Measurements from ENCODE around the gene PTK6.

Gene PTK6

DNA sequence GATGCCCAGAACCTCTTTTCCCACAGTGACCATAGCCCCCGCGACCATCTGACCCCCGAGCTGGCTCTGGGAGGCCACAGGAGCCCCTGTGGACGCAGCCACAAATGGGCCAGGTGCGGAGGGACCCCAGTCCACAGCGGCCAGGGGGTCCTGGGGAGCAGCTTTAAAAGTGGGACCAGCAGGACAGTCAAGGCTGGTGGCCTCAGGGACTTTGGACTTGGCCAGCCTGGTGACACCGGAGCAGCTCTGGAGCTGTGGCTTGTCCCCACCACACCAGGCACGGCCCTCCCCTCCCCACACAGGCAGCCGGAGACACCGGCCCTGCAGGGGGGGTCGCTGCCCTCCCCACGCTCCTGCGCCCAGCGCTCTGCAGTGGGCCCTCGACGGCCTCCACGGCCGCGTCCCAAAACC lies 20.3 kb upstream of the PTK6 start:
- no peak for DNase-seq (ENCODE audit: low spot score)

DNA sequence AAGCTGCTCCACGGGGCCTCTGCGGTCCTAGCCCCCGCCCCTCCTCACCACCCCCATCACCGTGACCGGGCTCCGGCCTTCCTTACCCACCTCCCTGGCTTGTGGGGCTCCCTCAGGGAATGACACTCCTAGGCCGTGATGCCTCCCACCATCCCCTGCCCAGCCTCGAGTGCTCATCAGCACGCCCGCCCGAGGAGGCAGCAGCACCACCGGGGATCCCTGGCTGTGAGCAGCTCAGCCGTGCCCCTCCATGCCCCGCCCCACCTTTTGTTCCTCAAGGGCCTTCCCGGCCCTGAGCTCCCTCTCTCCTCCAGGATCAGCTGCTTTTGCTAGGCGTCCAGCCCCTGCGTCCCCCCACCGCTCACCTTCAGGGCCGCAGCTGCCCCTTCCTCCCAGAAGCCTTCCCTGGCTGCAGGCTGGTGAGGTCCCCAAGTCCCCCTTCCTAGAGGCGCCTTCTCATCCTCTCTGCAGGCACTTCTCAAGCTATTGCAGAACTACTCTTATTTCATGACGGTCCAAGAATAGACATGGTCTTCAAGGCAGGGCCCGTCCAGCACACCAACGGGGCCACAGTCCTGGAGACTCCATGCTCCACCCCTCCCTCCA lies 19.8 kb upstream of the PTK6 start:
- no peak for DNase-seq (ENCODE audit: low spot score)

DNA sequence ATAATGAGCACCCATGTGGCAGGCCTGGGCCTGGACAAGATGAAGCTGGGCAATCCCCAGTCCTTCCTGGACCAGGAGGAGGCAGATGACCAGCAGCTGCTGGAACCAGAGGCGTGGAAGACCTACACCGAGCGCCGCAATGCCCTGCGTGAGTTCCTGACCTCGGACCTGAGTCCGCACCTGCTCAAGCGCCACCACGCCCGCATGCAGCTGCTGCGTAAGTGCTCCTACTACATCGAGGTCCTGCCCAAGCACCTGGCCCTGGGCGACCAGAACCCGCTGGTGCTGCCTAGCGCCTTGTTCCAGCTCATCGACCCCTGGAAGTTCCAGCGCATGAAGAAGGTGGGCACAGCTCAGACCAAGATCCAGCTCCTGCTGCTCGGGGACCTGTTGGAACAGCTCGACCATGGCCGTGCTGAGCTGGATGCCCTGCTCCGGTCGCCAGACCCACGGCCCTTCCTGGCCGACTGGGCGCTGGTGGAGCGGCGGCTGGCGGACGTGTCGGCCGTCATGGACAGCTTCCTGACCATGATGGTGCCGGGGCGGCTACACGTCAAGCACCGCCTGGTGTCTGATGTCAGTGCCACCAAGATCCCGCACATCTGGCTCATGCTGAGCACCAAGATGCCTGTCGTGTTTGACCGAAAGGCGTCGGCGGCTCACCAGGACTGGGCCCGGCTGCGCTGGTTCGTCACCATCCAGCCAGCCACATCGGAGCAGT lies 18.6 kb upstream of the PTK6 start:
- DNase-seq (ENCODE audit: low spot score): no peak

DNA sequence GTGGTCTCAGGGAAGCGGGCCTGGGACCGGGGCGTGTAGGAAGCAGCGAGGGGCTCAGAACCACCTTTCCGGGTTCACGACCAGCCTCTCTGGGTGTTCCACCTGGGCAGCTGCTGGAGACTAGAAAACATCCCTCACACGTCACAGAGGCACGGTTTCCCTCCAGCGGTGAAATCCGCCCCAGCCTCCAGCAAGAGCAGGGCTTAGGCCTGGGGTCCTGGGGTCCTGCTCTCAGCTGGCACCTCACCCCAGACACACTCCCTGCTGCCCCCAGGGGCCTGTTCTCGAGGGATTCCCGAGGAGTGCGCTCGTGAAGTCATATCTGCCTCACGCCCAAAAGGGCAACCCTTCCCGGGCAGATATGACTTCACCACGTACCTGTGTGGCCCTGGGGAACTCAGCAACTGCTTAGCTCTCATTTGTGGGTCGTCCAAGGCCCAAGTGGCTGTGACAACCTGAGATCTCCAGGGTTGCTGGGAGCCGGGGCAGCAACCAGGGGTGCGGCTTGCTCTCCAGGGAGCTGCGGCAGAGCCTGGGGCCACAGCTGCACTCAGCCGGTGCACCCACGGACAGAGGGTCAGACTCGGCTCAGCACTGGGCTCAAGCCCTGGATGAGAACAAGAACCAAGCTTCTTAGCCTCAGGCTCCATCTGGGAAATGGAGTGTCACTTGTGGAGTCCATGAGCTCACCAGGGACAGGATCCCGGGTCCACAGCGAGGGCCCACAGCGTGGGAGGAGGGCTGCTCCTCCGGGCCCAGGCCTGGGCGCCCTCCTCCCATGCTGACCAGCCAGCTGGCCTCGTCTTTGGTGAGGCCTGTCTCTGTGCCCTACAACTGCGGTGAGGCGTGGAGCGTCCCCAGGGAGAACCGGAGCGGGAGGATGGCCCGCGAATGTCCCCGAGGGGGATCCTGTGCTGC lies 17.4 kb upstream of the PTK6 start:
- DNase-seq (ENCODE audit: low spot score): no peak

DNA sequence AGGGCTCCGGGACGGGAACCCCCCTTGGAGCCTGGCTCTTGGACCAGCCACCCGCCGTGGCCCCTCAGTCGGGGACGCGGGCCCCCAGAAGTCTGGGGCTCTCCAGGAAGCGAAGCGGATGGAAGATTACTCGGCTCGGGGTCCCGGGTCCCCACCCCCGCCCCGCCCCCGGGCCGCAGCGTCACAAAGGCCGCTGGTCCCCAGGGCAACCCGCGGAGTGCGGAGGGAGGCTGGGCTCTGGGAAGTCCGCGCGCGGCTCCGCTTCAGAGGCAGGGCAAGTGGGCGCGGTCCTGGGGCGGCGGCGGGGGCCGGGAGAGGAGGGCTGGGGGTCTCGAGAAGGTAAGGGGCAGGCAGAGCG lies 16.7 kb upstream of the PTK6 start, which contains the start of gene FNDC11:
FNDC11 (plus strand) TSS at position 227 of the 358 bp plus-strand sequence. CDS start 1,505 bp downstream, outside the sequence.
- DNase-seq (ENCODE audit: low spot score): peak; percentile 27

DNA sequence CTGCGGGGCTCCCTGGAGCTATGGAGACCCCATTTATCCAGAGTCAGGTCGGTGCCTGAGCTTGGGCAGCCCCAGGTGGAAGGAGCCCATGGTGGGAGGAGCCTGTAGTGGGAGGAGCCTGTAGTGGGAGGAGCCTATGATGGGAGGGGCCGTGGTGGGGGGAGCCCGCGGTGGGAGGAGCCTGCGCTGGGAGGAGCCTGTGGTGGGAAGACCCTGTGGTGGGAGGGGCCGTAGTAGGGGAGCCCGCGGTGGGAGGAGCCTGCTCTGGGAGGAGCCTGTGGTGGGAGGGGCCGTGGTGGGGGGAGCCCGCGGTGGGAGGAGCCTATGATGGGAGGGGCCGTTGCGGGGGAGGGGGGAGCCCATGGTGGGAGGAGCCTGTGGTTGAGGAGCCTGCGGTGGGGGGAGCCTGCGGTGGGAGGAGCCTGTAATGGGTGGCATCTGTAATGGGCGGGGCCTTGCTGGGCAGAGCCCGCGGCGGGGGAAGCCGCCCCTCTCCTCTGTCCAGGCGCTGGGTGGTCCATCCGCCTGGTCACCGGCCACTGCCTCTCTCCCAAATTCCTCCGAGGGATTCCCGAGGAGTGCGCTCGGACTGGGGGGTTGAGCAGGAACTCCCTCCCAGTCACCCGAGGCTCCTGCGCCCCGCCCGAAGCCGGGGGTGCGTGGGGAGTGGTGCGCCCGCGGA lies 16.2 kb upstream of the PTK6 start:
- DNase-seq (ENCODE audit: low spot score): peak; percentile 87

DNA sequence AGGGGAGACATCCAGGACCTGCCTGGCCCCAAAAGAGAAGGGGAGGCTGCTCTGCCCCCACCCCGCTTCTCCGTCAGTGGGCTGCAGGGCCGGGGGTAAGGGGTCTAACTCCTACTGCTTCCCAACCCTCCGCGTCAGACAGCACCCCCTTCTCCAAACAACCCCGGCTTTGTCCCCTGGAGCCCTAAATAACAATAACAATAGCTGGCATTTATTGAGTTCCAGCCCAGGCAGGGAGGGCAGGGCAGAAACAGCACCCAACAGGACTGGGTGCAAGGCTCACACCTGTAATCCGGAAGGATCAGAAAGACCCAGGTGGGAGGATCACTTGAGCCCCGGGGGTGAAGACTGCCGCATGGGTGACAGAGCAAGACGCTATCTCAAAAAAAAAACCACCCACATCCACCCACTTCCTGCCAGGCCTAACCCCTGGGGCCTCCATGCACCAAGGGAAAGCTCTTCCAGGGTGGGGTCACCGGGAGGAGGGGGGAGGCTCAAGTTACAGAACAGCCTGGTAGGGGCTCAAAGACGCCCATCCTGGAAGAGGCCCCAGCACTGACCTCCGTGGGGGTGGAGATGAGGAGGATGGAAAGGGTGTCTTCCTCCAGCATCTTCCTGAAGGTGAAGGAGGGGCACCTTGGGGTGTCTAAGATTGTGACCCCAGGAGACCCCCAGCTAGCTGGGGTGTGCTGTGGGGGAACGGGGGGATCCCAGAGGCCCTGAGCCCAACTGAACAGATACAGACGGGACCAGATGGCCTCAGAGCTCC lies 15.5 kb upstream of the PTK6 start:
- peak; percentile 72 for DNase-seq (ENCODE audit: low spot score)

DNA sequence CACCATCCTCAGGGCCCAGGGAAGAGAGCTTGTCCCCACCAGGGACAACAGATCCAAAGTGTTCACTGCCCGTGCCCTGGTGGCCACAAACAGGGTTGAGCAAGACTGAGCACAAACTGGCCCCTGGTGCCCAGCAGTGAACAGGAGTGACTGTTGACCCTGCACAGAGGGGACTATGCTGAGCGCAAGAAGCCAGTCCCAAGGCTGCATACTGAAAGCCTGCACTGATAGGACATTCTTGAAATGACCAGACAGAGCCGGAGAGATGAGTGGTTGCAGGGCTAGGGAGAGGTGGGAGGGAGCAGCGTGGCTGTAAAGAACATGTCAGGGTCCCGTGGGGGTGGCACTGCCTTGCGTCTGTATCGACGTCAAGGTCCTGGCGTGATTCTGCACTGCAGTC lies 13.9 kb upstream of the PTK6 start:
- no peak for DNase-seq (ENCODE audit: low spot score)

DNA sequence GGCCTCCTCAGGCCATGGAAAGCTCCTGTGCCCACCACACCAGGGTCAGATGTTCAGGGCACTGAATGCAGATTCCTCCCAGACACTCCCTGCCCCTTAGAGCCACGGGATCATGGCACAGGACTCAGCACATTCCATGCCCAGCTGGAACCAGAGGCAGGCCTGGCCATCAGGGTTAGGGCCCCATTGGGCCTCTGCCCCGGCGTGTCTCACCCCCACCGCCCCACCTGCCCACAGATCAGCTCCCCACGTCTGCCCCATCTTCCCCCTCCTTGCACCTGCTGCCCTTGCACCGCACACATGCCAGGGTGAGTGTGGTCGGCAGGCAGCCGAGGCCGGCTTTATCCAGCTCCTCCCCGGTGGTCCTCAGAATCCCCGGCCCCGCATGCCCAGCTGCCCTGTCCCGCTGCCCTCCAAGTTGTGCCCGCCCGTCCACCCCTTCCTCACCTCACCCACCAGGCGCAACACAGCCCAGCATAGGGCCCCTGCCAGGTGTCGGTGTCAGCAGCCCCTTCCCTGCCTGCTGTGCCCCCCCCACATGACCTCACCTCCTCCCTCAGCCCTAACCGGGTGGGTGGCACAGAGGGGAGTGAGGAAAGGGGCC lies 12.6 kb upstream of the PTK6 start:
- DNase-seq (ENCODE audit: low spot score): no peak

DNA sequence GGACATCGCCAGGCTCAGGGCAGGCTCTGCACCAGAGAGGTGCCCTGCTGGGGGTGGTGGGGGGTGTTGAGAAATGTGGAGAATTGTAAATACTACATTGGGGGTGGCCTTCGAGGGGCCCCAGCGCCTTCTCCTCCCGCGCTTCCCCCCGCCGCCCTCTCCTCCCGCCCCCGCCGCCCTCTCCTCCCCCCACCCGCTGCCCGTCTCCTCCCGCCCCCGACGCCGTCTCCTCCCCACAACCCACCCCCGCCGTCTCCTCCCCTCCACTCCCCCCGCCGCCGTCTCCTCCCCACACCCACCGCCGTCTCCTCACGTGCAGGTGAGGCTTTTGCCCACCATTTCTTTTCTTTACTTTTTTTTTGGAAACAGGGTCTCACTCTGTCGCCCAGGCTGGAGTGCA lies 11.8 kb upstream of the PTK6 start:
- DNase-seq (ENCODE audit: low spot score): no peak

DNA sequence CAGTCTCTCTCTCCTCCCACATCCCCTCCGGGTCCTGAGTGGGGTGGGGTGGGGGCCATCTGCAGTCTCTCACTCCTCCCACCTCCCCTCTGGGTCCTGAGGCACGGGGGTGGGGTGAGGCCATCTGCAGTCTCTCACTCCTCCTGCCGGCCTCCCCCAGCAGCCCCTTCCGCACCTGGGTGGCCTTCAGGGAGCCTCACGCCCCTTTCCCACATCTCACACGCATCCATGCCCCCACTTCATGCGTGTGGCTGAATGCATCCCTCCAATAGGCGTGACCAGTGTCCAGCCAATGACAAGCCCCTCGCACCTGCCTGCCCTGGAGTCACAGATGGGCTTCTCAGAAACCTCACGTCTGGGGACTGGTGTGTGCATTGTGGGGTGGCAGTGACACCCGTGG lies 11.4 kb upstream of the PTK6 start:
- no peak for DNase-seq (ENCODE audit: low spot score)

DNA sequence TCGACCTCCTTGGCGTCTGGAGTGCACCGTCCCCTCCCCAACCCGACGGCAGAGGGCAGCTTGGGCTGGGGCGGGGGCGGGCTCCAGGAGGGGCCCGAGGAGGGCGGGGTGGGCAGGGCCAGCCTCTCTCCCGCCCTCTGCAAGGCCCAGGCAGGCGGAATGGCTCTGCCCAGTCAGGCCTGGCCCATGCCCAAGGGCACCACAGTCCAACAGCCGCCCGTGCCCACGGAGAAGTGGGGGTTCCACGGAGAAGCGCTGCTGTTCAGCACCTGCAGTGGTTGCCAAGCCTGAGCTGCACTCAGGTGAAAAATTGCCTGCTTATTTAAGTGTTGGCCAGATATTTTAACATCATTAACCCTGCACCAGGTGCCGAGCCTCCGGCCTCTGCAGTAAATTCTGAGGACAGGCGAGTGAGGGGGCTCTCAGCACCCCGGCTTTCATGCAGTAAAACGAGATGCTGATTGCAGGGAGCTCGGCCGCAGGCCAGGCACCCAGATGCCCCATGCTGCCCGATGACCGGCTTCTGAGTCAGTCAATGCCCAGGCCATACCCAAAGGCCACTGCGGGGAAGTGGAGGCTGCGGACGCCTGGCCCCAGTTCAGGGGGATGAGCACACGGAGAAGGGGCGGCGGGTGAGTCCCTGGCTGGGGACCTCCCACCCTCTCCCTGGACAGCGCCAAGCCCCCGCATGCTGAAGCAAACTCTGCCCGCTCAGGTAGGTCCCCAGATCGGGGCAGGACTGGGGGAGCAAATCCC lies 10.7 kb upstream of the PTK6 start, which contains the start of gene SRMS:
SRMS (minus strand) TSS at position 25 of the 756 bp plus-strand sequence. CDS start 286 bp downstream, outside the sequence.
- no peak for DNase-seq (ENCODE audit: low spot score)

DNA sequence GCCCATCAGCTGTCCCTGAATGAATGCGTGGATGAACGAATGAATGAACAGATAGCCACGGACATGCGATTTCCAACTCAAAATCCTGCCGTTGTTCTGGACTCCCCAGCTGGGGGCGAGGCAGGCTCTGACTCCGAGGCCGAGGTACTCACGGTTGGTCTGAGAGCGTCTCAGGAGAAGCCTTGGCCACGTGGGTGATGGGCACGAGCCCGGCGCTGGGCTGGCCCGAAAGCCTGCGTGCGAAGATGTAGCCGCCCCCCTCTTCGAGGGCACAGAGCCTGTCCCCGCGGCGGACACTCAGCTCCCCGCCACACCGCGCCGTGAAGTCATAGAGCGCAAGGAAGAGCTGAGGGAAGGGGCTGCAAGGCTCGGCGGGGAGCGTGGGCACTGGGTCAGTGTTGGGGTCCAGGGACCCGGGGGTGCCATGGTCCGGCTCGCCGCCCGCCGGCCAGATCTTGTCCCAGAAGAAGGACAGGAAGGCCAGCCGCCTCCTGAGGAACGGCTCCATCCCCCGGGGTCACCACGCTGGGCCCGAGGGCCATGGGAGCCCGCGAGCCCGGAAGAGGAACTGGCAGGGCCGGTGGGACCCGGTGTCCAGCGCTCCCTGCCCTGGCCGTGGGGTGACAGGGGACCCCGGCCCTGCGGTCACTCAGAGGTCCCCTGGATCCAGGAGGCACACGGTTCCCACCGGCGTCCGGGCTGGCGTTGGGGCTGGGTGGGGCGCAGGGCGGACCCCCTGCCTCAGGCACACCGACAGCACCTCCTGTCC lies 10.0 kb upstream of the PTK6 start:
- no peak for DNase-seq (ENCODE audit: low spot score)

DNA sequence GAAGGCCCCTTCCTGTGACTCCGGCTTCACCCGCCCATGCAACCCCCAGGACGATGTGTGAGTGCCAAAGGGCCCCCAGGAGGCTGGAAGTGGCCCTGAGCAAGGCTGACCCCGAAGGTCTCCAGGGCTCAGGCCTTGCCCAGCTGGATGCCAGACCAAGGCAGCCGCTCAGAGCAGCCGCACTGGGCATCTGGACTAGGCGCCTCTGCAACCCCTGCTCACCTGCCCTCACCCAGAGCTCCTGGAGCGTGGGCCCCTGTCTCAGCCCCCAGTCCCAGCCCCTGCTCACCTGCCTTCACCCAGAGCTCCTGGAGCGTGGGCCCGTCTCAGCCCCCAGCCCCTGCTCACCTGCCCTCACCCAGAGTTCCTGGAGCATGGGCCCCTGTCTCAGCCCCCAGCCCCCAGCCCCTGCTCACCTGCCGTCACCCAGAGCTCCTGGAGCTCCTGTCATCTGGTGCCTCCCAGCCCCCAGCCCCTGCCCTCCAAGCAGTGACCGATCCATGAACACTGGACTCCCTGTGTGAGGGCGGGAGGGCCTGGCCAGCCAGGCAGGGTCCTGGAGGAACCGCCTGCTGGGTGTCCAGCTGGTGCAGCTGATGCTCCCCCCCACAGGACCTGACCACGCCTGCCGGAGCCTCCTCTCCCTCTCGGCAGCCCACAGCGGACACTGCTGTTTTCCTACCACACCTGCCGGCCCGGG lies 9.2 kb upstream of the PTK6 start:
- no peak for DNase-seq (ENCODE audit: low spot score)

DNA sequence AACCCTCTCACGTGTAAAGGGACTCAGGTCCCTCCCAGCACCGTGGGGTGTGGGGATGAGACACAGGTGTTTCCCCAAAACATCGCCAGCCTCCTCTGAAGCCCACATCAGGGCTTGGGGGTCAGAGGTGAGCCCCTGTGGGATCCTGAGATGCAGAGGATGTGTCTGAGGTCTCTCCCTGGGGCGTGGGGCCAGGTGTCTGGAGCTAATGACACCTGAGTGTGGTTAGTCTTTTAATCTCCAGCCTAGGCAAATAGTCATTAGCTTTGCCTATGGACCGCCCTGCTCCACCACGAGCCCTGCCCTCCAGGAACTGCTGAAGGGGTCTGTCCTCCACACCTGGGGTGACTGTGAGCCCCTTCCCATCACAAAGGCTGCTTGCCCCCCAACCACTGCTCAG lies 8.6 kb upstream of the PTK6 start:
- no peak for DNase-seq (ENCODE audit: low spot score)

DNA sequence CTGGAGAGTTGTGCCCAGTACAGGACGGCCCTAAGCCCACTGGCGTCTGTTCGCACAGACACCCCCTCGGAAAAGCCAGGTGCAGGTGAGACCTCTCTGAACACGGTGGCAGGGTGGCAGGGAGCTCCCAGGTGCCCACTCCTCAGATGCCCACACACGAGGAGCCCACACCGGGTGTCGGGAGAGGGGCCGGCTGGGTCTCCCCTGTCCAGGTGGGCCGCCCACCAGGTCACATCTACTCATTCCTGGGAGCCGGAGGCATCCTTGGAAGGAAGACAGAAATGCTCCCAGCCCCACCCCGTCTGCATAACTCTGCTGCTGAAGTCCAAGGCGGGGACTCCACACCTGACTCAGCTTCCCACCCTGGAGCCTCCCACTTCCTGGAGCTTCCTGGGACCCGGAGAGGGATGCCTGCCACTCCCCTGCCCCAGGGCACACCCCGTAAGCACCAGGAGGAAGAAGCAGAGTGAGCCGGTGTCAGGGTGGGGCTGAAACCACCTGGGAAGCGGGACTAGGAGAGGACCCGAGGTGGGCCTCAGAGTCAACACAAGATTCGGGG lies 7.9 kb upstream of the PTK6 start:
- DNase-seq (ENCODE audit: low spot score): no peak

DNA sequence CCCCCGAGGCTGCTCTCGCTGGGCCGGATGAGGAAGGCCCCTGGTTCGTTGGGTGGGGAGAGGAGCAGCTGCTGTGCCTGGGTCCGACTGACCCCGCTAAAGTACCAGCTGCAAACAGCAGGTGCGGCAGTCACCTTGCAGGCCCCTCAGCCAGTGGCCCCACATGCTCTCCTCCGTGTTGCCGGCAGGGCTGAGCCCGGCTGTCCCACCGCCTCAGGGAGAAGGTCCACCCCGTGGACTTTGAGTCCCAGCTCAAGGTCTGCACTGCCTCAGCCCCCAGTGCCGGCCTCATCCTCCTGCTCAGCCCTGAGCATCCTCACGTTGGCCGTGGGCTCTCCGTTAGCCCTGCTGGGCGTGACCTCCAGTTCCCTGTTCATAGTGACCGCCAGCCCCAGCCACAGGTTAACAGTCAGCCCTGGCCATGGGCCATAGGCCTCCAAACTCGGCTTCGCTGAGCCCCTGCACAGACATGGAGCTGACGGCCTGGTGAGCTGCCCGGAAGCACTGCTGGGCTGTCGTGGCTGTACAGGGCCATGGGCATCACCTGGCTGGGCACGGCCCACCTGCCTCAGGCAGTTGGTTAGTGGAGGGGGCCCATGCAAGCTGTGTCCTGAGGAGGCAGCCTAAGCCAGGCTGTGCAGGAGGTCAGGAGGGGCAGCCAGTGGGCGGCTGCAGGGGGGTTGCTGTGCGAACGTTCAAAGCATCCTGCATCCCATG lies 7.2 kb upstream of the PTK6 start:
- no peak for DNase-seq (ENCODE audit: low spot score)

DNA sequence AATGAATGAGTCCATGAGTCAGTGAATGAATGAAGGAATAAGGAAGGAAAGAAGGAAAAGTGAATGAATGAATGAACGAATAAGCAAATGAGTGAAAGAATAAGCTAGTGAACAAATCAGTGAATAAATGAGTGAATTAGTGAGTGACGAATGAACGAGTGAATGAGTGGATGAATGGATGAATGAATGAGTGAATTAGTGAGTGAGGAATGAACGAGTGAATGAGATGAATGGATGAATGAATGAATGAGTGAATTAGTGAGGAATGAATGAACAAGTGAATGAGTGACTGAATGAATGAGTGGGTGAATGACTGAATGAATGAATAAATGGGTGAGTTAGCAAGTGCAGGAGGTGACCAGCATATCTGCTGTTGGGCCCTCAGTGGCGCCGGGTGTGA lies 6.6 kb upstream of the PTK6 start:
- DNase-seq (ENCODE audit: low spot score): no peak

All from CD4-positive, alpha-beta T cell treated with Interleukin-6 at 100 ng/mL for 8 hours (primary cell).